GM21447 (cell line): ENCODE data around the gene GPR3.
A peak's percentile ranks its signal among the peaks of the same experiment; 100 is the strongest.
"Not testable (repeated sequence)": the region's sequence is repeated elsewhere in the genome, so short reads cannot be mapped to it uniquely, and the experiment has no call there.

Experiments used
- ATAC-seq: cut with Tn5 transposase; IDR thresholded peaks from one replicate; pipeline ENCODE4 v1.9.1; 2021; ENCODE audit not compliant: unreplicated experiment

GPR3 gene

GRCh38 chr1:27418326-27419185 is 26.1 kb downstream of the GPR3 start:
- peak; percentile 78 for ATAC-seq

DNA sequence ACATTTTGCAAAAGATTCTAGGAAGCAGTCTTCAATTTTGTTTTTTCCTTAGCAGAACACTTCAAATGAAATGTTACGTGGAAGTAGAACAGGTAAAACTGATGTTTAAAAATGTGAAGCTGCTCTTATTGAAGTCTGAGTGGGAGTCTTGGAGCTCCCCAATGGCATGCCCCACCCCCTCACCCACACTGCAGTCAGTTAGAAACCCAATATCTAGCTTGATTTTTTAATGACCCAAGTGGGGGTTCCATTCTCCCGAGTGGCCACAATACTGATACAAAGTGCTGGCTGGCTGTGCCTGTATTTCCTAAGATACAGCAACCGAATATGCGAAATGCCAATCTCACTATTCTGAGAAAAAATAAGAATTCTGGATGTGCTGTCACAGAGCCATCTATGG is 31.3 kb downstream of the GPR3 start:
- ATAC-seq = no peak

- ATAC-seq = no peak
Observed at GRCh38 chr1:27427329-27427728, 34.9 kb downstream of the GPR3 start.

DNA sequence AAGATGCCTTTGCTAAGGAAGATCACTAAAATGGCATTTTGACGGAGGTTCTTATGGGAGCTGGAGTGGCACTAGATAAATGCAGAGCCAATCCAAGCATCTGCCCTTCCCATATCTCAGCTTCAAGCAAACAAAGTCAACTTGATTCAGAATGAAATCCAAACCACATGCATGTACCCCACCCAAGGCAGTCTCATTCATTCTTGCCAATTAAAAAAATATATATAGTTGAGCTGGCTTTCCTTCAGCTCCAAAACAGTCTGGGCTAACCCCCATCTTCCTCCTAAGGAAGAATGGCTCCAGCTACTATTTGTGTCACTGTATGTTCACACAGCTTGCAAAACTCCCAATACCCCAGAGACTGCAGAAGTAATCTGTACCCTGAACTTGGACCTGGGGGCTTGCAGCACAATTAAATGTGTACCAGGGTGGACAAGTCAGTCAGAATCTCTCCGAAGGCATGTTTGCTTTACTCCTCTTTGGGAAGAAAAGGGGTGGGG is 35.4 kb downstream of the GPR3 start:
- ATAC-seq = no peak

DNA sequence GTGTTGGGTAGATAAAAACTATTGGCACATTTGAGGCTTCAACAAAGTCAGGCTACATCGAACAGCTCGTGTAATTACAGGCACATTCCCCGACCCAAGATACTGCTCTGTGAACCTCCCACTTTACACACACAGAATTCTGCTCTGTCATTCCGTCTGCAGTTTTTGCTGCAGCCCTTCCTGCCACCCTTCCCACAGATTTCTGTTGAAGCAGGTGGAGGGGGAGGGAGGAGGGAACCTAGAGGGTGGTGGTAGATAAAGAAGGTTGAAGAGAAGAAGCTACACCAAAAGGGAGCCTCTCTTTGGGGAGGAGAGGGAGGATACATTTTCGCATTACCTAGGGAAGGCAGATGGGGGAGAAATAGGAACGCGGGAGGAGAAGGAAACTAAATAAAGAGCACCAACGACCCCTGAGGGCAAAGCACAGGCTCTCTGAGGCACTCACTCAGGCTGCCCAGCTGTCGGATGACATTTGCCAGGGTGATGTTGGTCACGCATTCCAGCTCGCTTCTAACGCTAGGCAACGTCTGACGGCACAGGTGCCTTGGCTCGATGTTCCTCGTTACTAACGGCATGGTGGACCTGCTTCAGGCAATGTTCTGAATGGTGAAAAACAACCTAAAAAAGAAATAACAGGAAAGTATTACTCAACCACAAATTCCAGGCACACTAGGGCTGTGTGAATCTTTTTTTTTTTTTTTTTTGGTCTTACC is 36.0 kb downstream of the GPR3 start:
- ATAC-seq = no peak

DNA sequence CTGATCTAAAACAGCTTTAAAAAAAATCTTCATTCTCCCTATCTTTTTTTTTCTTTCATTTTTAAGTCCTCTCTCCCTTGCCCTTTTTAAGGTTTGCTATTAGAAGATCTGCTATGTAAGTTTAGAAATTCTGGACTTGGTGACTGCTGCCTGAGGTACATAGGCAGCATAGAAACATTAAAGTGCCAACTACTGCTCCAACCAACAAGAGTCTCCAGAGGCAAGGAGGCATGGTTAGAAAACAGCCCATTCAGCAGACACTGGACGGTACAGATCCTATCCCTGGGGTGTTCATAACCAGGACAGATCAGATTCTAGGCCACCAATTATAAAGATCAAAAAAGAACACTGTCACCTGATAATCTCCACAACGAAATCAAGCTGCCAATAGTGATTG is 36.6 kb downstream of the GPR3 start:
- ATAC-seq = no peak

- peak; percentile 51 for ATAC-seq
Observed at GRCh38 chr1:27430903-27431600, 38.6 kb downstream of the GPR3 start.

DNA sequence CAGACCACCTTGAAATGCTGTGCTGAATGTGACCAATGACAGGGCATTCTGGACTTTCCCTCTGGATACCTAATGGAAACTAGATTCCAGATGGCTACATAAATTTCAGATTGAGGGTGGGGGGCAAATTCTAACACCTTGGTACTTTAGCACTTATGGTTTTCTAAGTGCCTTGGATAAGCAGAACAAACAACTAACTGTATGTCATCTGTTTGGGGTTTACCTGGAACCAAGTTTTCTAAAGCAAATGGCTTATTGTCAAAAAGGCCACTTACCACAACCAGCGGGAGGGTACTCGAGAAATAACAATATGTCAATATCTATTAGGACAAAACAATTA is 39.1 kb downstream of the GPR3 start:
- no peak for ATAC-seq

GRCh38 chr1:27432725-27433124 is 40.3 kb downstream of the GPR3 start:
- ATAC-seq = not testable (repeated sequence)

- ATAC-seq = no peak
Observed at GRCh38 chr1:27433706-27434105, 41.3 kb downstream of the GPR3 start.

GRCh38 chr1:27435566-27436203 is 43.3 kb downstream of the GPR3 start:
- no peak for ATAC-seq

DNA sequence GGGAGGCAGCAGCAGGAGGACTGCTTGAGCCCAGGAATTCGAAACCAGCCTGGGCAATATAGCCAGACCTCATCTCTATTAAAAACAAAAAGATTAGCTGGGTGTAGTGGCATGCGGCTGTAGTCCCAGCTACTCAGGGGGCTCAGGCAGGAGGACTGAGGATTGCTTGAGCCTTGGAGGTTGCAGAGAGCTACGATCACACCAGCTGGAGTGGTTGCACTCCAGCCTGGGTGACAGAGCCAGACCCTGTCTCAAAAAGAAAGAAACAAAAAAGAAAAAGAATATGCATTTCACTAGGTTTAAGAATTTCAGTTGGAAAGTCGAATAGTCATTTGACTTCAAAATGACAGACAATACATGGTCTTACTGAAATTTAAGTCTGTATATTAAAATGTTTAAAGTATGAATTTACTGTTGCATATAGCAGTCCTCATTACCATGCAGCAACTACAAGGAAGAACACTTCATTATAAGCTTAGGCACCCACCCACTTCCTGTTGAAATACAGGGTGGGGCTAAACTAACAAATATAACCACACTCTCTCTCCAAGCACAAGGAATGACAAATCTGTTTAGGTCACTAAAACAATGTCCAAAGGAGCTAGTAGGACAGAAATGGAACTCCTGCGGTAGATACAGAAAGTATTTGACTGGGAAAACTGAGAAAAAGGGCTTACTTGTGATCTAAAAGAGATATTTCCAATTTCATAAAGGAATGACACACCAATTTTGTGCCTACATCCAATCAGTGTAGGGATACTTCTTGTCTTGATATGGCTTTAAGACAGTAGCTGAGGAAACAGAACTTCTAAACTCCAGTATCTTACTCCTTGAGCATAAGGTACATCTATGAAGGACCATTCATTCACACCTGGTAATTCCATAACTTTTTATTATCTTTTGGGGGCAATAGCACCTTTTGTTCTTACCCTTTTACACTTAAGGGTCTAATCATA is 44.1 kb downstream of the GPR3 start:
- ATAC-seq = no peak

- no peak for ATAC-seq
Observed at GRCh38 chr1:27438621-27439061, 46.2 kb downstream of the GPR3 start.

GRCh38 chr1:27439150-27439549 is 46.7 kb downstream of the GPR3 start:
- ATAC-seq = no peak

DNA sequence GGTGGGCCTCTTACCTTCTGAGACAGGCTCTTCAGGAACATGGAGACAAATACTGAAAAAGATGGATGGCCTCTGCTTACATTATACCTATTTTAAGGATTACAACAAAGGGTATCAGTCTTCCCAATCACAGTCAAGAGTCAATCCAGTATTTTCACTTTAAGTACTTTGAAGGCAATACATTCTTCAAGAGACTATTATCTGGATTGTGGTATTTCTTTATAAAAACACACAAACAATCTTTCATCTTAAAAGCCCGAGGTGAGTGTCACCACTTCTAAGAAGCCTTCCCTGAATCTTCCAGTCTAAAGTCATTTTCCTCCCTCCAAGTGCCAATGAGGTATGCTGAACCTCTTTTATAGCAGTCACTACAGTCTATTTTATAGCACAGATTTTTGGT is 52.2 kb downstream of the GPR3 start:
- no peak for ATAC-seq
